Measurements from ENCODE around the gene ELOVL7. TPM values are rescaled to one million over a fixed set of nuclear protein-coding genes. Genes with fewer than 3 reads are reported as not detected.

Gene ELOVL7
- total and polyA plus RNA-seq, 10 of the 15 experiments (the other 5 are each of a cell fraction or from before 2014, with no cell fraction given), result 0.26 to 1.2 (median 0.92) TPM

DNA sequence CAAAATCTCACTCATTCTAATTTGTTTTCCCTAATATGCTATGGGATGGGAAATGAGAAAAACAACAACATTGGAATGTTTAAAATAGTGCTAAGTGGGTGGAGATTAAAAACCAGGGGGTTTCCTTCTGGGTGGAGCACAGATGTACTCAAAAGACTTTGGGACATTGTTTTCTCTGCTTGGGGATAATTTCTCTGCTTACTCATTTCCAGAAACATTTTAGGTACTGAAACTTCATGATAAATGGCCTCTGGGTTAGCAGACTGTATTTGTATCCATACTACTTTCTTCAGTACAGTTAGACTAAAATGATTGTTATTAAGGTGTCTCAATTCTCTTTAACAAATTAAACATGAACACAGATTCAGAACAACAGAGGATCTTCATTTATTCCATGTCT, 17.4 kb downstream of the ELOVL7 start (continued):
- TF ChIP-seq RUNX3 (IDR thresholded peaks at IDR 0.05; ENCODE audit: low read length) (peak; percentile 66), BCLAF1 (IDR thresholded peaks at IDR 0.05) (no peak), DPF2 (IDR thresholded peaks at IDR 0.05) (peak; percentile 97), CHD2 (IDR thresholded peaks at IDR 0.05; ENCODE audit: borderline replicate concordance, low read depth, low read length) (peak; percentile 26; the same call in 1 of the 2 replicates), SMC3 (IDR thresholded peaks at IDR 0.05; ENCODE audit: borderline replicate concordance, low read length) (no peak), WRNIP1 (IDR thresholded peaks at IDR 0.05; ENCODE audit: borderline replicate concordance, low read depth, low read length) (no peak), ZBED1 (IDR thresholded peaks at IDR 0.05; ENCODE audit: borderline replicate concordance) (no peak), ZNF384 (IDR thresholded peaks at IDR 0.05; ENCODE audit: borderline replicate concordance, low read depth, low read length) (no peak), HDAC2 (IDR thresholded peaks at IDR 0.05) (no peak), GATAD2B (conservative IDR thresholded peaks at IDR 0.05; ENCODE audit: low read depth) (no peak; the same call in 1 of the 2 replicates), POLR2AphosphoS5 (IDR thresholded peaks at IDR 0.05; ENCODE audit: low read length) (no peak), ZNF24 (IDR thresholded peaks at IDR 0.05) (peak; percentile 35; the same call in 1 of the 2 replicates), TBL1XR1 (IDR thresholded peaks at IDR 0.05; ENCODE audit: low read depth, low read length) (peak; percentile 64; the same call in 1 of the 2 replicates), BACH1 (IDR thresholded peaks at IDR 0.05; ENCODE audit: borderline replicate concordance) (no peak; the same call in 1 of the 2 replicates), TCF12 (IDR thresholded peaks at IDR 0.05; ENCODE audit: low read depth, low read length) (no peak), MTA3 (IDR thresholded peaks at IDR 0.05; ENCODE audit: borderline replicate concordance, low read length) (peak; percentile 76; the same call in 1 of the 2 replicates)
- TF ChIP-seq, protein P1, sequence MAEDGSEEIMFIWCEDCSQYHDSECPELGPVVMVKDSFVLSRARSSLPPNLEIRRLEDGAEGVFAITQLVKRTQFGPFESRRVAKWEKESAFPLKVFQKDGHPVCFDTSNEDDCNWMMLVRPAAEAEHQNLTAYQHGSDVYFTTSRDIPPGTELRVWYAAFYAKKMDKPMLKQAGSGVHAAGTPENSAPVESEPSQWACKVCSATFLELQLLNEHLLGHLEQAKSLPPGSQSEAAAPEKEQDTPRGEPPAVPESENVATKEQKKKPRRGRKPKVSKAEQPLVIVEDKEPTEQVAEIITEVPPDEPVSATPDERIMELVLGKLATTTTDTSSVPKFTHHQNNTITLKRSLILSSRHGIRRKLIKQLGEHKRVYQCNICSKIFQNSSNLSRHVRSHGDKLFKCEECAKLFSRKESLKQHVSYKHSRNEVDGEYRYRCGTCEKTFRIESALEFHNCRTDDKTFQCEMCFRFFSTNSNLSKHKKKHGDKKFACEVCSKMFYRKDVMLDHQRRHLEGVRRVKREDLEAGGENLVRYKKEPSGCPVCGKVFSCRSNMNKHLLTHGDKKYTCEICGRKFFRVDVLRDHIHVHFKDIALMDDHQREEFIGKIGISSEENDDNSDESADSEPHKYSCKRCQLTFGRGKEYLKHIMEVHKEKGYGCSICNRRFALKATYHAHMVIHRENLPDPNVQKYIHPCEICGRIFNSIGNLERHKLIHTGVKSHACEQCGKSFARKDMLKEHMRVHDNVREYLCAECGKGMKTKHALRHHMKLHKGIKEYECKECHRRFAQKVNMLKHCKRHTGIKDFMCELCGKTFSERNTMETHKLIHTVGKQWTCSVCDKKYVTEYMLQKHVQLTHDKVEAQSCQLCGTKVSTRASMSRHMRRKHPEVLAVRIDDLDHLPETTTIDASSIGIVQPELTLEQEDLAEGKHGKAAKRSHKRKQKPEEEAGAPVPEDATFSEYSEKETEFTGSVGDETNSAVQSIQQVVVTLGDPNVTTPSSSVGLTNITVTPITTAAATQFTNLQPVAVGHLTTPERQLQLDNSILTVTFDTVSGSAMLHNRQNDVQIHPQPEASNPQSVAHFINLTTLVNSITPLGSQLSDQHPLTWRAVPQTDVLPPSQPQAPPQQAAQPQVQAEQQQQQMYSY (CRISPR knock-in tag; IDR thresholded peaks at IDR 0.05), result no peak
- TF ChIP-seq, protein P2, sequence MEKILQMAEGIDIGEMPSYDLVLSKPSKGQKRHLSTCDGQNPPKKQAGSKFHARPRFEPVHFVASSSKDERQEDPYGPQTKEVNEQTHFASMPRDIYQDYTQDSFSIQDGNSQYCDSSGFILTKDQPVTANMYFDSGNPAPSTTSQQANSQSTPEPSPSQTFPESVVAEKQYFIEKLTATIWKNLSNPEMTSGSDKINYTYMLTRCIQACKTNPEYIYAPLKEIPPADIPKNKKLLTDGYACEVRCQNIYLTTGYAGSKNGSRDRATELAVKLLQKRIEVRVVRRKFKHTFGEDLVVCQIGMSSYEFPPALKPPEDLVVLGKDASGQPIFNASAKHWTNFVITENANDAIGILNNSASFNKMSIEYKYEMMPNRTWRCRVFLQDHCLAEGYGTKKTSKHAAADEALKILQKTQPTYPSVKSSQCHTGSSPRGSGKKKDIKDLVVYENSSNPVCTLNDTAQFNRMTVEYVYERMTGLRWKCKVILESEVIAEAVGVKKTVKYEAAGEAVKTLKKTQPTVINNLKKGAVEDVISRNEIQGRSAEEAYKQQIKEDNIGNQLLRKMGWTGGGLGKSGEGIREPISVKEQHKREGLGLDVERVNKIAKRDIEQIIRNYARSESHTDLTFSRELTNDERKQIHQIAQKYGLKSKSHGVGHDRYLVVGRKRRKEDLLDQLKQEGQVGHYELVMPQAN (conservative IDR thresholded peaks at IDR 0.05), result no peak
- TF ChIP-seq, protein P3, sequence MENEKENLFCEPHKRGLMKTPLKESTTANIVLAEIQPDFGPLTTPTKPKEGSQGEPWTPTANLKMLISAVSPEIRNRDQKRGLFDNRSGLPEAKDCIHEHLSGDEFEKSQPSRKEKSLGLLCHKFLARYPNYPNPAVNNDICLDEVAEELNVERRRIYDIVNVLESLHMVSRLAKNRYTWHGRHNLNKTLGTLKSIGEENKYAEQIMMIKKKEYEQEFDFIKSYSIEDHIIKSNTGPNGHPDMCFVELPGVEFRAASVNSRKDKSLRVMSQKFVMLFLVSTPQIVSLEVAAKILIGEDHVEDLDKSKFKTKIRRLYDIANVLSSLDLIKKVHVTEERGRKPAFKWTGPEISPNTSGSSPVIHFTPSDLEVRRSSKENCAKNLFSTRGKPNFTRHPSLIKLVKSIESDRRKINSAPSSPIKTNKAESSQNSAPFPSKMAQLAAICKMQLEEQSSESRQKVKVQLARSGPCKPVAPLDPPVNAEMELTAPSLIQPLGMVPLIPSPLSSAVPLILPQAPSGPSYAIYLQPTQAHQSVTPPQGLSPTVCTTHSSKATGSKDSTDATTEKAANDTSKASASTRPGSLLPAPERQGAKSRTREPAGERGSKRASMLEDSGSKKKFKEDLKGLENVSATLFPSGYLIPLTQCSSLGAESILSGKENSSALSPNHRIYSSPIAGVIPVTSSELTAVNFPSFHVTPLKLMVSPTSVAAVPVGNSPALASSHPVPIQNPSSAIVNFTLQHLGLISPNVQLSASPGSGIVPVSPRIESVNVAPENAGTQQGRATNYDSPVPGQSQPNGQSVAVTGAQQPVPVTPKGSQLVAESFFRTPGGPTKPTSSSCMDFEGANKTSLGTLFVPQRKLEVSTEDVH (IDR thresholded peaks at IDR 0.05; ENCODE audit: low read depth, partially characterized antibody), result no peak
- TF ChIP-seq, protein P4, sequence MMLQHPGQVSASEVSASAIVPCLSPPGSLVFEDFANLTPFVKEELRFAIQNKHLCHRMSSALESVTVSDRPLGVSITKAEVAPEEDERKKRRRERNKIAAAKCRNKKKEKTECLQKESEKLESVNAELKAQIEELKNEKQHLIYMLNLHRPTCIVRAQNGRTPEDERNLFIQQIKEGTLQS (IDR thresholded peaks at IDR 0.05; ENCODE audit: borderline replicate concordance, extremely low read depth, low read depth, low read length), result no peak
